Lower leg skin (tissue), 4 donors: ENCODE measurements around the gene STAC. TPM values are rescaled to one million over a fixed set of nuclear protein-coding genes. Genes with fewer than 3 reads are reported as not detected.
"Not testable (repeated sequence)": the region's sequence is repeated elsewhere in the genome, so short reads cannot be mapped to it uniquely, and the experiment has no call there.

ENCODE experiments used
- DNase-seq, 2 donors: peaks; one replicate each; pipeline ENCODE4 v3.0.0-alpha.2; 2019; ENCODE audit warnings: low spot score in 2 of 2
- H3K4me3 ChIP-seq: fragments of 200-600 bp; sonication (generic); 2 replicates; pipeline ENCODE4 v1.5.1; 2017; ENCODE audit warnings: mild to moderate bottlenecking, low read depth; ENCODE audit not compliant: poor library complexity, severe bottlenecking
- POLR2A ChIP-seq, 2 donors: fragments of 450-650 bp; IDR thresholded peaks; one replicate each; pipeline ENCODE4 v1.6.1; 2016 to 2017; ENCODE audit warnings: antibody characterized with exemption in 2 of 2, mild to moderate bottlenecking in 1 of 2, moderate library complexity in 1 of 2
- WGBS, 2 donors: methylation state at CpG; one replicate each; pipeline ENCODE4 v1.1.5; 2018; 5-methylcytosine and 5-hydroxymethylcytosine counted together
- intact Hi-C: fragments of 100-400 bp; cut with DNase I; formaldehyde crosslinking; loops from one replicate; pipeline ENCODE4 v1.15.0; 2023; ENCODE audit warnings: low total_unique reads
- total RNA-seq, 4 donors: library from RNA; depleted of rRNA; stranded (reverse); fragments of >200 nt; gene quantifications; one replicate each; pipeline ENCODE4 v1.1.0, GENCODE V29; 2016
- TF ChIP-seq, protein P1 (sequence below), 3 donors: fragments of 450-650 bp; IDR thresholded peaks; one replicate each; pipeline ENCODE4 v1.5.1; 2016; ENCODE audit warnings: antibody characterized with exemption in 3 of 3, mild to moderate bottlenecking in 3 of 3, moderate library complexity in 2 of 3

Gene STAC
- total RNA-seq, 4 donors from 2014 or later, result 0.38 to 5.9 (median 1.1) TPM

- H3K4me3 ChIP-seq, result no peak overlapping the region
- WGBS, 2 donors, result 85 to 91% methylated on average over 4 of the region's 4 CpGs
- intact Hi-C loops, result no loop called here
- no peak for DNase-seq
- TF ChIP-seq, protein P1, sequence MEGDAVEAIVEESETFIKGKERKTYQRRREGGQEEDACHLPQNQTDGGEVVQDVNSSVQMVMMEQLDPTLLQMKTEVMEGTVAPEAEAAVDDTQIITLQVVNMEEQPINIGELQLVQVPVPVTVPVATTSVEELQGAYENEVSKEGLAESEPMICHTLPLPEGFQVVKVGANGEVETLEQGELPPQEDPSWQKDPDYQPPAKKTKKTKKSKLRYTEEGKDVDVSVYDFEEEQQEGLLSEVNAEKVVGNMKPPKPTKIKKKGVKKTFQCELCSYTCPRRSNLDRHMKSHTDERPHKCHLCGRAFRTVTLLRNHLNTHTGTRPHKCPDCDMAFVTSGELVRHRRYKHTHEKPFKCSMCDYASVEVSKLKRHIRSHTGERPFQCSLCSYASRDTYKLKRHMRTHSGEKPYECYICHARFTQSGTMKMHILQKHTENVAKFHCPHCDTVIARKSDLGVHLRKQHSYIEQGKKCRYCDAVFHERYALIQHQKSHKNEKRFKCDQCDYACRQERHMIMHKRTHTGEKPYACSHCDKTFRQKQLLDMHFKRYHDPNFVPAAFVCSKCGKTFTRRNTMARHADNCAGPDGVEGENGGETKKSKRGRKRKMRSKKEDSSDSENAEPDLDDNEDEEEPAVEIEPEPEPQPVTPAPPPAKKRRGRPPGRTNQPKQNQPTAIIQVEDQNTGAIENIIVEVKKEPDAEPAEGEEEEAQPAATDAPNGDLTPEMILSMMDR (IDR thresholded peaks at IDR 0.05), result no peak
- TF ChIP-seq POLR2A (IDR thresholded peaks at IDR 0.05), result no peak
These were observed 108.8 kb downstream of the STAC start for GRCh38 chr3:36489101-36489500.

DNA sequence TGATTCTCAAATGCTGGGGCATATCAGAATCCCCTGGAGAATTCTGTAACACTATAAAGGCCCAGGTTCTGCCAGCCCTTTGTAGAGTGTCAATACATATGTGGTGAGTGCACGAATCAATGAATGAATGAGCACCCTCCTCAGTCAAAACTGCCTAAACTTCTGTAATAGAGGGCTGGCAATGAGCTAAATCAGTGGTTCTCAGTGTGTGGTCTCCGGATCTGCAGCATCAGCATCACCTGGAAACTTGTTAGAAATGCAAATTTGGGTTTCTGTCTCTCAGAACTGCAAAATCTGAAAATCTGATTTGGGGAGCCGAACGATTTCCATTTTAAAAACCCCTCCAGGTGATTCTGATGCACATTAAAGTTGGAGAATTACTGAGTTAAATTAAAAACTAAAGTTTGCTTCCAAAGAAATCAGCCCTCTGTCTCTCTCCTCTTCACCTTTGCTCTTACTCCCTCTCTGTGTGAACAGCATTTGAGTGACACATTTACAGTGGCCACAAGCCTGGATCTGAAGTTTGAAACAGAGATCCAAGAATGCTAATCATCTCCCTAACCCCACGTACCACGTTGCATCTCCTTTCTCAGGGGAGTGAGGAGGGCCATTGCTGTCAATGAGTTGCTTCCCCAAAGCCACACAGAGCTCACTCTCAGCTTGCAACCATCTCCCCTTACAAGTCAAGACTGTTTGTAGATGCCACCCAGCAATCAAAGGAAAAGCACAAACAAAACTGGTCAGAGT, 109.5 kb downstream of the STAC start:
- DNase-seq, result no peak
- no peak for TF ChIP-seq POLR2A (IDR thresholded peaks at IDR 0.05)
- TF ChIP-seq, protein P1 (IDR thresholded peaks at IDR 0.05), result no peak
- 64 to 66% methylated on average over 6 of the region's 6 CpGs for WGBS, 2 donors
- intact Hi-C loops, result no loop called here
- H3K4me3 ChIP-seq, result no peak overlapping the region

DNA sequence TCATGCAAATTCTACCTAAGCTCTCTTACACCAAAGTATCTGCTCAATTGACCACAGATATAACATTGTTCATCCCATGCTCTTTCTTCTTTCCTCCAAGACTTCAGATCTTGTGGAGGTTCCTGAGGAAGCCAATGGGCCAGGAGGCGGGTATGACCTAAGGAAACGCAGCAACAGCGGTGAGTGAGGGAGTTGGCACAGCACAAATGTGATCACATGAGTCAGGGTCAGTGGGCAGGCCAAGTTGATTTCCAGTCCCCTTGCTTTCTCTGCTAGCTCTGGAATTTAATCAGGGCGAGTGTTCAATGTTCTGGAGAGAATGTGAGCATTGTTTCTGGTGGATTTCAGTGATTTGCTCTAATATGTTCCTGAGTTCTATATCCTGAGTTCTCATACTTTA, 112.7 kb downstream of the STAC start:
- DNase-seq, result no peak
- H3K4me3 ChIP-seq, result no peak overlapping the region
- TF ChIP-seq, protein P1 (IDR thresholded peaks at IDR 0.05), result no peak
- TF ChIP-seq POLR2A (IDR thresholded peaks at IDR 0.05), result no peak
- intact Hi-C loops, result no loop called here
- WGBS, 2 donors, result 82 to 84% methylated on average over 4 of the region's 4 CpGs

DNA sequence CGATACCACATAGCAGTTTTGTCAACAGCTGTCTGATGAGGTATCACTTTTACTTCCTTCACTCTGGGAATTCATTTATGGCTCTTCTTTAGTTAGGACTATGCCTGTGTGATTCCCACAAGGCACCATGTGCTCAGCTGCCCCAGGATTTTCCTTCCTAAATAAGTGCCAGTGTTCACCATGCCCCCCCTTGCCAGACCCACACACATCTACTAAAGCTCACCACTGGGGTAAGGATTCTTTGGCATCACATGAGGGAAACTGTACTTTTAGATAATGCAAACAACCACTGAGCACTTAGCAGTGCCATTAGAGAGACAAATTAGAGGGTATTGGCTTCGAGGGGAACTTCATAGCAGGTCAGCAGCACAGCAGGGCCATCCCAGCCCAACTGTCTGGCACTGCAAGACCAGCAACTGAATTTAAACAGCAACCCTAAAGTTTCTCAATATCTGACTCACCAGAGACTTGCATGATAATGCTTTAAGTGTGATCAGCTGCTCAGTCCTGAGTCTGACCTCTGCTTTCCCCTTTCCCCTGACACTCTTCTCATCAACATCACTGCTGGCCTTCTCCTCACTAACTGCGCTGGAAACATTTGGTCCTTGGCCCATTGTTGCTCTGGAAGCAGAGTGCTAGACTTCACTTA, 114.3 kb downstream of the STAC start:
- TF ChIP-seq, protein P1 (IDR thresholded peaks at IDR 0.05), result no peak
- no peak overlapping the region for H3K4me3 ChIP-seq
- peak; percentile 46 to 84 for DNase-seq
- WGBS, 2 donors, result 50 to 68% methylated on average over 3 of the region's 3 CpGs
- intact Hi-C loops, result no loop called here

- WGBS, 2 donors, result 32 to 40% methylated on average over 2 of the region's 2 CpGs
- H3K4me3 ChIP-seq, result no peak overlapping the region
- intact Hi-C loops, result no loop called here
- TF ChIP-seq POLR2A (IDR thresholded peaks at IDR 0.05), result no peak
- no peak for DNase-seq
These were observed 116.7 kb downstream of the STAC start for GRCh38 chr3:36496684-36497633.

- intact Hi-C loops, H3K4me3 ChIP-seq, DNase-seq: not testable (repeated sequence)
- WGBS, 2 donors, result 88 to 96% methylated on average over 2 of the region's 2 CpGs
These were observed 119.7 kb downstream of the STAC start for GRCh38 chr3:36500053-36500452.
